ENCODE measurements around the gene HES4.

DNA sequence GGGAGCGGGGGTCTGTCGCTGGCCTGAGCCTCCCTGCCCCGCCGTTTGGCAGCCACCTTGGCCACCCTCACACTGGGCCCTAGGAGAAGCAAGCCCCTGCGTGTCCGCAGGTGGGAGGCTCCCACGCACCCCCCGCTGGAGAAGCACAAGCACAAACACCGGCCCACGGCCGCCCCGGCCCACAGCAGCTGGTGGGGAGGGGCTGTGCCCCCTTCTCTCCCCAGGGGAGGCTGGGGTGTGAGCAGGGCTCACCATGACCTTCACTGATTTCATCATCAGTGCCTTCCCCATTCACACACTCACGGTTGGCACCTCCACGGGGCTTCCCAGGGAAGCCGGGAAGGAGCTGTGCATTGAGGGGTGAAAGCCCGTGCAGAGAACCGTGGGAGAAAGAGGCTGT lies 27.9 kb upstream of the HES4 start:
- TF ChIP-seq CTCF (IDR thresholded peaks at IDR 0.05) (no peak), POLR2A (IDR thresholded peaks at IDR 0.05) (no peak), POLR2AphosphoS5 (IDR thresholded peaks at IDR 0.05) (no peak)

All from breast epithelium (tissue), 3 donors.